Measurements from ENCODE around the gene MEPE.

MEPE gene

GRCh38 chr4:87804871-87805270 is 27.9 kb upstream of the MEPE start:
- H3K4me3 ChIP-seq (ENCODE audit: low read depth, low read length), result no peak overlapping the region
- TF ChIP-seq CTCF (IDR thresholded peaks at IDR 0.05; ENCODE audit: borderline replicate concordance, insufficient read depth, low read depth, low read length), result no peak

GRCh38 chr4:87805971-87806370 is 26.8 kb upstream of the MEPE start:
- TF ChIP-seq CTCF (IDR thresholded peaks at IDR 0.05; ENCODE audit: borderline replicate concordance, insufficient read depth, low read depth, low read length), result no peak
- no peak overlapping the region for H3K4me3 ChIP-seq (ENCODE audit: low read depth, low read length)

GRCh38 chr4:87806520-87806919 is 26.2 kb upstream of the MEPE start:
- H3K4me3 ChIP-seq (ENCODE audit: low read depth, low read length), result no peak overlapping the region
- TF ChIP-seq CTCF (IDR thresholded peaks at IDR 0.05; ENCODE audit: borderline replicate concordance, insufficient read depth, low read depth, low read length), result no peak

GRCh38 chr4:87807402-87807801 is 25.4 kb upstream of the MEPE start:
- H3K4me3 ChIP-seq (ENCODE audit: low read depth, low read length), result no peak overlapping the region
- no peak for TF ChIP-seq CTCF (IDR thresholded peaks at IDR 0.05; ENCODE audit: borderline replicate concordance, insufficient read depth, low read depth, low read length)

GRCh38 chr4:87811977-87812376 is 20.8 kb upstream of the MEPE start:
- TF ChIP-seq CTCF (IDR thresholded peaks at IDR 0.05; ENCODE audit: borderline replicate concordance, insufficient read depth, low read depth, low read length), result no peak
- H3K4me3 ChIP-seq (ENCODE audit: low read depth, low read length), result no peak overlapping the region

GRCh38 chr4:87819281-87819919 is 13.4 kb upstream of the MEPE start:
- TF ChIP-seq CTCF (IDR thresholded peaks at IDR 0.05; ENCODE audit: borderline replicate concordance, insufficient read depth, low read depth, low read length), result no peak
- H3K4me3 ChIP-seq (ENCODE audit: low read depth, low read length), result no peak overlapping the region

GRCh38 chr4:87823200-87823599 is 9.6 kb upstream of the MEPE start:
- H3K4me3 ChIP-seq (ENCODE audit: low read depth, low read length), result no peak overlapping the region
- no peak for TF ChIP-seq CTCF (IDR thresholded peaks at IDR 0.05; ENCODE audit: borderline replicate concordance, insufficient read depth, low read depth, low read length)
